ENCODE measurements around the gene ADAT3.

Gene ADAT3

GRCh38 chr19:1920644-1921043 is 15.4 kb downstream of the ADAT3 start:
- DNase-seq (ENCODE audit: low read depth): no peak
- H3K4me3 ChIP-seq (ENCODE audit: low read length): no peak overlapping the region

GRCh38 chr19:1921326-1921725 is 16.1 kb downstream of the ADAT3 start:
- TF ChIP-seq CTCF (conservative IDR thresholded peaks at IDR 0.05; ENCODE audit: low read depth, low read length): no peak
- DNase-seq (ENCODE audit: low read depth): no peak
- no peak overlapping the region for H3K4me3 ChIP-seq (ENCODE audit: low read length)

More at GRCh38 chr19:1920644-1921043, 15.4 kb downstream of the ADAT3 start:
- no peak for TF ChIP-seq CTCF (conservative IDR thresholded peaks at IDR 0.05; ENCODE audit: low read depth, low read length)

- no peak for TF ChIP-seq CTCF (conservative IDR thresholded peaks at IDR 0.05; ENCODE audit: low read depth, low read length)
- DNase-seq (ENCODE audit: low read depth): no peak
- H3K4me3 ChIP-seq (ENCODE audit: low read length): no peak overlapping the region
Measured at GRCh38 chr19:1921825-1922224, 16.6 kb downstream of the ADAT3 start.

GRCh38 chr19:1922803-1923202 is 17.6 kb downstream of the ADAT3 start:
- no peak for DNase-seq (ENCODE audit: low read depth)
- H3K4me3 ChIP-seq (ENCODE audit: low read length): no peak overlapping the region
- no peak for TF ChIP-seq CTCF (conservative IDR thresholded peaks at IDR 0.05; ENCODE audit: low read depth, low read length)

GRCh38 chr19:1923319-1923718 is 18.1 kb downstream of the ADAT3 start:
- H3K4me3 ChIP-seq (ENCODE audit: low read length): no peak overlapping the region
- no peak for TF ChIP-seq CTCF (conservative IDR thresholded peaks at IDR 0.05; ENCODE audit: low read depth, low read length)
- DNase-seq (ENCODE audit: low read depth): no peak

- H3K4me3 ChIP-seq (ENCODE audit: low read length): no peak overlapping the region
- TF ChIP-seq CTCF (conservative IDR thresholded peaks at IDR 0.05; ENCODE audit: low read depth, low read length): no peak
- DNase-seq (ENCODE audit: low read depth): no peak
Measured at GRCh38 chr19:1924320-1924961, 19.2 kb downstream of the ADAT3 start.

- no peak overlapping the region for H3K4me3 ChIP-seq (ENCODE audit: low read length)
- TF ChIP-seq CTCF (conservative IDR thresholded peaks at IDR 0.05; ENCODE audit: low read depth, low read length): no peak
- no peak for DNase-seq (ENCODE audit: low read depth)
Measured at GRCh38 chr19:1925544-1925943, 20.3 kb downstream of the ADAT3 start.

Measured in retinal pigment epithelial cell (primary cell).